Measurements from ENCODE around the gene ANKRD63. TPM values are rescaled to one million over a fixed set of nuclear protein-coding genes. Genes with fewer than 3 reads are reported as not detected.

The ANKRD63 gene
- total and polyA plus RNA-seq, 2 experiments from 2014 or later = 0.30 to 0.47 TPM

DNA sequence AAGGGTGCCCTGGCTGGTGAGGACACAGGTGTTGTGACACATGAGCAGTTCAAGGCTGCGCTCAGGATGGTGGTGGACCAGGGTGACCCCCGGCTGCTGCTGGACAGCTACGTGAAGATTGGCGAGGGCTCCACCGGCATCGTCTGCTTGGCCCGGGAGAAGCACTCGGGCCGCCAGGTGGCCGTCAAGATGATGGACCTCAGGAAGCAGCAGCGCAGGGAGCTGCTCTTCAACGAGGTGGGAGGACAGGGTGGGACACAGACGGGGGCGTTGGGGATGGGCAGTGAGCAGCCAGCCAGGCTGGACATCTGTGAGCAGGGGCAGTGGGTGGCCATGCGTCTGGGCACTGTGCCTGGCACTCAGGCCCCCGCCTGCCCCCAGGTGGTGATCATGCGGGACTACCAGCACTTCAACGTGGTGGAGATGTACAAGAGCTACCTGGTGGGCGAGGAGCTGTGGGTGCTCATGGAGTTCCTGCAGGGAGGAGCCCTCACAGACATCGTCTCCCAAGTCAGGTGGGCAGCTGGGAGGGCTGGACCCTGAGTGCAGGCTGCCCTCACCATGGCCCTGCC is 10.3 kb downstream of the ANKRD63 start:
- Histone ChIP-seq H3K79me2 (no peaks in the 10 kb centered on the region), H3K4me1 (ENCODE audit: insufficient read depth) (no peaks in the 10 kb centered on the region), H2AFZ (no peak overlapping the region), H3K9me2 (replicated peaks; ENCODE audit: insufficient read depth) (no peaks in the 10 kb centered on the region), H3K36me3 (replicated peaks; ENCODE audit: insufficient read depth, low read depth) (no peaks in the 10 kb centered on the region), H3K4me2 (no peak overlapping the region), H3K4me3 (no peak overlapping the region), H3K27ac (no peak overlapping the region), H4K20me1 (ENCODE audit: insufficient read depth, poor library complexity, severe bottlenecking) (no peaks in the 10 kb centered on the region), H3K9me3 (ENCODE audit: low read depth) (no peaks in the 10 kb centered on the region), H3K27me3 (no peaks in the 10 kb centered on the region)
- WGBS (ENCODE audit: low lambda C conversion rate, missing lambda C conversion rate) = 94% methylated on average over 19 of the region's 20 CpGs
- DNase-seq (ENCODE audit: low spot score) = no peak
- TF ChIP-seq EZH2 (IDR thresholded peaks at IDR 0.05; ENCODE audit: borderline replicate concordance) = no peak
- TF ChIP-seq EZH2phosphoT487 (IDR thresholded peaks at IDR 0.05; ENCODE audit: low read depth, severe bottlenecking, unreplicated experiment) = no peak
- TF ChIP-seq, protein P1, sequence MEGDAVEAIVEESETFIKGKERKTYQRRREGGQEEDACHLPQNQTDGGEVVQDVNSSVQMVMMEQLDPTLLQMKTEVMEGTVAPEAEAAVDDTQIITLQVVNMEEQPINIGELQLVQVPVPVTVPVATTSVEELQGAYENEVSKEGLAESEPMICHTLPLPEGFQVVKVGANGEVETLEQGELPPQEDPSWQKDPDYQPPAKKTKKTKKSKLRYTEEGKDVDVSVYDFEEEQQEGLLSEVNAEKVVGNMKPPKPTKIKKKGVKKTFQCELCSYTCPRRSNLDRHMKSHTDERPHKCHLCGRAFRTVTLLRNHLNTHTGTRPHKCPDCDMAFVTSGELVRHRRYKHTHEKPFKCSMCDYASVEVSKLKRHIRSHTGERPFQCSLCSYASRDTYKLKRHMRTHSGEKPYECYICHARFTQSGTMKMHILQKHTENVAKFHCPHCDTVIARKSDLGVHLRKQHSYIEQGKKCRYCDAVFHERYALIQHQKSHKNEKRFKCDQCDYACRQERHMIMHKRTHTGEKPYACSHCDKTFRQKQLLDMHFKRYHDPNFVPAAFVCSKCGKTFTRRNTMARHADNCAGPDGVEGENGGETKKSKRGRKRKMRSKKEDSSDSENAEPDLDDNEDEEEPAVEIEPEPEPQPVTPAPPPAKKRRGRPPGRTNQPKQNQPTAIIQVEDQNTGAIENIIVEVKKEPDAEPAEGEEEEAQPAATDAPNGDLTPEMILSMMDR (IDR thresholded peaks at IDR 0.05; ENCODE audit: poor library complexity) = no peak

GRCh38 chr15:40271685-40272484 is 11.0 kb downstream of the ANKRD63 start:
- 82% methylated on average over 25 of the region's 25 CpGs for WGBS (ENCODE audit: low lambda C conversion rate, missing lambda C conversion rate)
- no peaks in the 10 kb centered on the region for H3K36me3 ChIP-seq (replicated peaks; ENCODE audit: insufficient read depth, low read depth)
- no peaks in the 10 kb centered on the region for H3K4me1 ChIP-seq (ENCODE audit: insufficient read depth)
- no peaks in the 10 kb centered on the region for H3K9me3 ChIP-seq (ENCODE audit: low read depth)
- DNase-seq (ENCODE audit: low spot score) = no peak
- H3K79me2 ChIP-seq = no peaks in the 10 kb centered on the region
- H3K27me3 ChIP-seq = no peaks in the 10 kb centered on the region
- no peak overlapping the region for H3K4me3 ChIP-seq
- H3K4me2 ChIP-seq = no peak overlapping the region
- no peaks in the 10 kb centered on the region for H4K20me1 ChIP-seq (ENCODE audit: insufficient read depth, poor library complexity, severe bottlenecking)
- no peak overlapping the region for H2AFZ ChIP-seq
- no peak overlapping the region for H3K27ac ChIP-seq
- TF ChIP-seq EZH2phosphoT487 (IDR thresholded peaks at IDR 0.05; ENCODE audit: low read depth, severe bottlenecking, unreplicated experiment) (no peak), EZH2 (IDR thresholded peaks at IDR 0.05; ENCODE audit: borderline replicate concordance) (no peak)
- TF ChIP-seq, protein P1 (IDR thresholded peaks at IDR 0.05; ENCODE audit: poor library complexity) = no peak
- H3K9me2 ChIP-seq (replicated peaks; ENCODE audit: insufficient read depth) = no peaks in the 10 kb centered on the region

DNA sequence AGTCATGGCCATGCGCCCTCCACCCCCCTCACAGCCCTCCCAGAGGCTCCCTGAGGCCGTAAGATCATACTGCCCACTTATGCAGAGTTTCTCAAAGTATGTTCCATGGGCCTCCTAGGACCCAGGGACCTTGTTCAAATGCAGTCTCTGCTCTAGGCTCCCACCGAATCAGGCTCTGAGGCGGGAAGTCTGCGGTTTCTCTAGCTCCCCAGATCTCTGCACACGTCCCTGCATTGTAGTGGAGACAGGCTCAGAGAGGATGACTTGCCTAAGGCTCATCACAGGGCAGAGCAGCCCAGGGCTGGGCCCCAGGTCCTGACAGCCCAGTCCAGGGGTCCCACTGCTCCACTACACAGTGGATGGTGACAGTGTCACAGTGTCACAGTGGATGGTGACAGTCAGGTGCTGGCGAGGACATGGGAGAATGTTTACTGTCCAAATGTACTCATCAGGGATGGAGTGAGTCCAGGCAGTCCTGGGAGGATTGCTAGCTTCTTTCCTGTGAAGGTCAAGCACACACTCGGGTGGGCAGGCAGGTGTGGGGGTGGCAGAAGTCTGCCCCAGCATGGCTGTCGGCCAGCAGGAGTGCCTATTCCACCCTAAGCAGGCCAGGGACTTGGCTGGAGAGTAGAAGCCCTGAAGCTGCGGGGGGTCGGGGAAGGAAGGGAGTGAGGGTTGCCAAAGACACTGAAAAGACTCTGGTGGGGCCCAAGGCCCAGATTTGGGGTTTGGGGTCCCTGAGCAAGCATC is 12.4 kb downstream of the ANKRD63 start:
- WGBS (ENCODE audit: low lambda C conversion rate, missing lambda C conversion rate) = 85% methylated on average over 11 of the region's 11 CpGs
- Histone ChIP-seq H3K9me2 (replicated peaks; ENCODE audit: insufficient read depth) (no peaks in the 10 kb centered on the region), H3K4me3 (no peak overlapping the region), H2AFZ (no peak overlapping the region), H3K27me3 (no peaks in the 10 kb centered on the region), H4K20me1 (ENCODE audit: insufficient read depth, poor library complexity, severe bottlenecking) (no peaks in the 10 kb centered on the region), H3K27ac (no peak overlapping the region), H3K4me1 (ENCODE audit: insufficient read depth) (no peaks in the 10 kb centered on the region), H3K36me3 (replicated peaks; ENCODE audit: insufficient read depth, low read depth) (no peaks in the 10 kb centered on the region), H3K79me2 (no peaks in the 10 kb centered on the region), H3K4me2 (no peak overlapping the region), H3K9me3 (ENCODE audit: low read depth) (no peaks in the 10 kb centered on the region)
- no peak for DNase-seq (ENCODE audit: low spot score)
- TF ChIP-seq EZH2 (IDR thresholded peaks at IDR 0.05; ENCODE audit: borderline replicate concordance) (no peak), EZH2phosphoT487 (IDR thresholded peaks at IDR 0.05; ENCODE audit: low read depth, severe bottlenecking, unreplicated experiment) (no peak)
- TF ChIP-seq, protein P1 (IDR thresholded peaks at IDR 0.05; ENCODE audit: poor library complexity) = no peak

Data from hepatocyte (in vitro differentiated cells).